Measurements from ENCODE around the gene YPEL4. TPM values are rescaled to one million over a fixed set of nuclear protein-coding genes. Genes with fewer than 3 reads are reported as not detected.
"Not testable (repeated sequence)": the region's sequence is repeated elsewhere in the genome, so short reads cannot be mapped to it uniquely, and the experiment has no call there.

The YPEL4 gene
- total RNA-seq (2014; rRNA removed) (not detected in 2 replicates), Bru-seq, nascent RNA (percentile 11 among the genes with signal in this experiment), BruChase-seq, experiment 1, labeled RNA remaining after a 6-hour chase (not detected), BruChase-seq, experiment 2, labeled RNA remaining after a 2-hour chase (percentile 23 among the genes with signal in this experiment)
- long read RNA-seq, partial matches to known transcripts = 1 of 5 reads
- long read RNA-seq, other reads (novel, unspliced or antisense) = 4 of 5 reads

- CTCF ChIA-PET = no interaction called here
Measured at GRCh38 chr11:57649826-57650738, at the start of gene YPEL4. YPEL4 (minus strand) TSS chr11:57649912; CDS start chr11:57647107, 2,805 bp downstream.

GRCh38 chr11:57698843-57699365, 49.2 kb upstream of the YPEL4 start:
- intact Hi-C loops (cut with micrococcal nuclease) = no loop called here
- DNase-seq = no peak
- H3F3A ChIP-seq (ENCODE audit: low read length, unreplicated experiment) = no peaks in the 10 kb centered on the region
- H3K36me3 ChIP-seq (ENCODE audit: low read depth, low read length) = peaks cover 73% of the 10 kb centered on the region
- H3K4me3 ChIP-seq (ENCODE audit: low read length) = no peak overlapping the region
- H3K4me2 ChIP-seq (ENCODE audit: low read length) = no peak overlapping the region
- BruUV-seq (replicated peaks) = no TSS peak
- POLR2A ChIA-PET (ENCODE audit: unreplicated experiment) = interaction anchor here (0.9 kb wide), 1 partner anchor 13 kb away, joined by 3 read pairs; the partner anchor contains the start of gene MED19
- H2AFZ ChIP-seq (ENCODE audit: low read length) = no peak overlapping the region
- no peak overlapping the region for H3K27ac ChIP-seq (ENCODE audit: low read length)
- no peaks in the 10 kb centered on the region for H3K9me2 ChIP-seq (replicated peaks; ENCODE audit: low read length)
- H3K9me3 ChIP-seq (ENCODE audit: low read length) = no peaks in the 10 kb centered on the region
- no peak overlapping the region for H3K9ac ChIP-seq (ENCODE audit: low read length)
- H3K4me1 ChIP-seq (ENCODE audit: insufficient read depth, low read length) = no peaks in the 10 kb centered on the region
- CTCF ChIA-PET = no interaction called here
- H3K27me3 ChIP-seq (ENCODE audit: low read length) = no peaks in the 10 kb centered on the region
- no peak for ATAC-seq
- H4K20me1 ChIP-seq (ENCODE audit: low read length) = no peaks in the 10 kb centered on the region
- no peaks in the 10 kb centered on the region for H3K79me2 ChIP-seq (ENCODE audit: low read length)
- TF ChIP-seq EZH2phosphoT487 (IDR thresholded peaks at IDR 0.05; ENCODE audit: borderline replicate concordance, low read length) = no peak
- TF ChIP-seq CTCF (conservative IDR thresholded peaks at IDR 0.05; ENCODE audit: low read depth, low read length) = no peak
- no peak for TF ChIP-seq EZH2 (IDR thresholded peaks at IDR 0.05; ENCODE audit: low read length, unreplicated experiment)

More at GRCh38 chr11:57649826-57650738, at the start of gene YPEL4:
- no peak within 1 kb of the TSS for H3K9ac ChIP-seq (ENCODE audit: low read length)
- no peak within 1 kb of the TSS for H3K27ac ChIP-seq (ENCODE audit: low read length)
- H3K4me3 ChIP-seq (ENCODE audit: low read length) = peak within 1 kb of the TSS; percentile 50
- no peaks in the 10 kb centered on the region for H3K36me3 ChIP-seq (ENCODE audit: low read depth, low read length)
- peak; percentile 74 for DNase-seq
- peak within 1 kb of the TSS; percentile 76 for H3K4me2 ChIP-seq (ENCODE audit: low read length)
- POLR2A ChIA-PET (ENCODE audit: unreplicated experiment) = no interaction called here
- intact Hi-C loops (cut with micrococcal nuclease) = no loop called here
- no peaks in the 10 kb centered on the region for H3F3A ChIP-seq (ENCODE audit: low read length, unreplicated experiment)
- H3K9me3 ChIP-seq (ENCODE audit: low read length) = no peaks in the 10 kb centered on the region
- H3K27me3 ChIP-seq (ENCODE audit: low read length) = peaks cover 29% of the 10 kb centered on the region
- peaks cover 17% of the 10 kb centered on the region for H3K4me1 ChIP-seq (ENCODE audit: insufficient read depth, low read length)
- H4K20me1 ChIP-seq (ENCODE audit: low read length) = no peaks in the 10 kb centered on the region
- peak; percentile 68 for ATAC-seq
- no peaks in the 10 kb centered on the region for H3K9me2 ChIP-seq (replicated peaks; ENCODE audit: low read length)
- no TSS peak for BruUV-seq (replicated peaks)
- H3K79me2 ChIP-seq (ENCODE audit: low read length) = no peaks in the 10 kb centered on the region
- TF ChIP-seq CTCF (conservative IDR thresholded peaks at IDR 0.05; ENCODE audit: low read depth, low read length) (no peak), EZH2phosphoT487 (IDR thresholded peaks at IDR 0.05; ENCODE audit: borderline replicate concordance, low read length) (no peak), EZH2 (IDR thresholded peaks at IDR 0.05; ENCODE audit: low read length, unreplicated experiment) (no peak)
- no peak within 1 kb of the TSS for H2AFZ ChIP-seq (ENCODE audit: low read length)

GRCh38 chr11:57690474-57690873, 40.8 kb upstream of the YPEL4 start:
- Histone ChIP-seq H3K79me2 (ENCODE audit: low read length) (peaks cover 25% of the 10 kb centered on the region; the same call in 1 of the 2 replicates), H3K36me3 (ENCODE audit: low read depth, low read length) (peaks cover 71% of the 10 kb centered on the region)
- ATAC-seq; CTCF ChIA-PET; DNase-seq; H3K27me3 ChIP-seq (ENCODE audit: low read length); H3K4me3 ChIP-seq (ENCODE audit: low read length); H3F3A ChIP-seq (ENCODE audit: low read length, unreplicated experiment); intact Hi-C loops (cut with micrococcal nuclease); H3K9me3 ChIP-seq (ENCODE audit: low read length); H4K20me1 ChIP-seq (ENCODE audit: low read length); H3K9ac ChIP-seq (ENCODE audit: low read length); H3K27ac ChIP-seq (ENCODE audit: low read length); H3K4me1 ChIP-seq (ENCODE audit: insufficient read depth, low read length); H3K9me2 ChIP-seq (replicated peaks; ENCODE audit: low read length); H2AFZ ChIP-seq (ENCODE audit: low read length); H3K4me2 ChIP-seq (ENCODE audit: low read length); POLR2A ChIA-PET (ENCODE audit: unreplicated experiment): not testable (repeated sequence)
- TSS peak; percentile 24 for BruUV-seq (replicated peaks)
